ENCODE results near the gene XPO5. TPM values are rescaled to one million over a fixed set of nuclear protein-coding genes. Genes with fewer than 3 reads are reported as not detected.

Gene XPO5
- total RNA-seq (2014; rRNA removed; shearing (Covaris generic); ENCODE audit: low replicate concordance), result 57.9 and 61.2 TPM in 2 replicates

DNA sequence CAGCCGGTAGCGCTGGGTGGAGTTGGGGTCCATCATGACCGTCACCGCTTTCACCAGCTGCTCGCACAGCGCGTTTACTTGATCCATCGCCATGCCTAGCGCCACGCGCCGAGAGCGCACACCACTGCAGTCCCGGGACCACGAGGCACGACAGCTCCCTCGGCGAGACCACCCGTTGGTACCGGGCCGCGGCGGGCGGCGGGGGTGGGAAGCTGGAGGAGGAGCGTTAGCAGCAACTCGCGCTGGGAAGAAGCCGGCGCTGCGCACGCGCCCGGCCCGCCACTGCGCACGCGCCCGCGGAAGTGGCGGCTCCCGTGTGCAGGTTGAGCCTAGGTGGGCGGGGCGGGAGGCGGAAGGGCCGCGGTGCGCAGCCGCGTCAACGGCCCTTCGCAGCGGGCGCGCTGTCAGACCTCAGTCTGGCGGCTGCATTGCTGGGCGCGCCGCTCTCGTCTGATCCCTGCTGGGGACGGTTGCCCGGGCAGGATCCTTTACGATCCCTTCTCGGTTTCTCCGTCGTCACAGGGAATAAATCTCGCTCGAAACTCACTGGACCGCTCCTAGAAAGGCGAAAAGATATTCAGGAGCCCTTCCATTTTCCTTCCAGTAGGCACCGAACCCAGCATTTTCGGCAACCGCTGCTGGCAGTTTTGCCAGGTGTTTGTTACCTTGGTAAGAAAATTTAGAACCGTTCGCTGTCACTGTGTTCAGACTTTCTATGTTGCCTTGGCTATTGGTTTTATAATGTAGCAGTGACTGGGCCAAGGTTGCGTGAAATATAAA is at the start of gene XPO5, which contains the start of gene POLH:
XPO5 (minus strand) TSS at position 267 of the 780 bp plus-strand sequence; CDS start at position 93, 174 bp downstream.
POLH (plus strand) TSS at position 414 of the 780 bp plus-strand sequence. CDS start 6,135 bp downstream, outside the sequence.
- peak; percentile 97 for DNase-seq
- Histone ChIP-seq H3K9me3 (ENCODE audit: low read length) (no peaks in the 10 kb centered on the region), H4K20me1 (ENCODE audit: insufficient read depth, low read depth, low read length) (no peaks in the 10 kb centered on the region), H3K79me2 (ENCODE audit: low read length) (peaks cover 66% of the 10 kb centered on the region), H3K4me1 (ENCODE audit: low read length) (peaks cover 27% of the 10 kb centered on the region), H3K27ac (ENCODE audit: low read length) (peak within 1 kb of the TSS; percentile 71), H3K4me3 (ENCODE audit: low read length) (peak within 1 kb of the TSS; percentile 77), H3K9ac (ENCODE audit: low read length) (peak within 1 kb of the TSS; percentile 86), H2AFZ (ENCODE audit: low read length) (peak within 1 kb of the TSS; percentile 88), H3K9me2 (replicated peaks; ENCODE audit: insufficient read depth, low read length) (no peaks in the 10 kb centered on the region), H3K36me3 (ENCODE audit: insufficient read depth, low read length) (peaks cover 23% of the 10 kb centered on the region), H3K27me3 (ENCODE audit: low read length) (no peaks in the 10 kb centered on the region), H3K4me2 (ENCODE audit: low read depth, low read length, poor library complexity, severe bottlenecking) (peak within 1 kb of the TSS; percentile 76)

DNA sequence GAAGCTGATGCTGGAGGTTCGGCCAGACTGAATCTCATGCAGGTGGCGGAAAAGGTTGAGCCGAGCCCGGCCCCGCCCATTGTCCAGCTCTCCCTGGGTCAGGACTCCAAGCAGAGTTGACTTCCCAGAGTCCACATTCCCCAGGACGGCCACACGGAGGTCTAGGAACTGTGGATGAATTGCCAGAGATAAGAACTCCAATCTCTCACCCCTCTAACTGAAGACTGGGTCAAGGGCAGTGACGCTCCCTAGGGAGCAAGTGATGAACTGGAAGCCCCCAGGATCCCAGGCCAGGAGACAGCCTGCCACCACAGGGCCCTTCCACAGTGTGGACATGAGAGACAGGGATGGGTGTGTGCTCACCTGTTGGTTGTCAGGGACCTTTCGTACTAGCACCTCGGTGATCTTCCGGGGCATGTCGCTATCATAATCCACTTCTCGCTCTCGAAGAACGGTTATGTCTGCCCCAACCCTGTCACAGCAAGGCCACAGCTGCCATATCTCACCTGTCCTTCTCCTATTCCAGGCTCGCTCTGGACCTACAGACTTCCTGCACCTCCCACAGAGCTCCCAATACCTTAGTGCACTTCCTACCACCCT is 49.7 kb upstream of the XPO5 start:
- no peak overlapping the region for H2AFZ ChIP-seq (ENCODE audit: low read length)
- peaks cover 3% of the 10 kb centered on the region; the same call in 1 of the 2 replicates for H4K20me1 ChIP-seq (ENCODE audit: insufficient read depth, low read depth, low read length)
- no peaks in the 10 kb centered on the region for H3K9me3 ChIP-seq (ENCODE audit: low read length)
- H3K4me3 ChIP-seq (ENCODE audit: low read length), result no peak overlapping the region
- no peak overlapping the region for H3K9ac ChIP-seq (ENCODE audit: low read length)
- H3K36me3 ChIP-seq (ENCODE audit: insufficient read depth, low read length), result peaks cover 34% of the 10 kb centered on the region; the same call in 1 of the 2 replicates
- no peak overlapping the region for H3K27ac ChIP-seq (ENCODE audit: low read length)
- DNase-seq, result no peak
- H3K9me2 ChIP-seq (replicated peaks; ENCODE audit: insufficient read depth, low read length), result no peaks in the 10 kb centered on the region
- H3K79me2 ChIP-seq (ENCODE audit: low read length), result peaks cover 30% of the 10 kb centered on the region
- no peaks in the 10 kb centered on the region for H3K27me3 ChIP-seq (ENCODE audit: low read length)
- no peak overlapping the region for H3K4me2 ChIP-seq (ENCODE audit: low read depth, low read length, poor library complexity, severe bottlenecking)
- peaks cover 26% of the 10 kb centered on the region for H3K4me1 ChIP-seq (ENCODE audit: low read length)

DNA sequence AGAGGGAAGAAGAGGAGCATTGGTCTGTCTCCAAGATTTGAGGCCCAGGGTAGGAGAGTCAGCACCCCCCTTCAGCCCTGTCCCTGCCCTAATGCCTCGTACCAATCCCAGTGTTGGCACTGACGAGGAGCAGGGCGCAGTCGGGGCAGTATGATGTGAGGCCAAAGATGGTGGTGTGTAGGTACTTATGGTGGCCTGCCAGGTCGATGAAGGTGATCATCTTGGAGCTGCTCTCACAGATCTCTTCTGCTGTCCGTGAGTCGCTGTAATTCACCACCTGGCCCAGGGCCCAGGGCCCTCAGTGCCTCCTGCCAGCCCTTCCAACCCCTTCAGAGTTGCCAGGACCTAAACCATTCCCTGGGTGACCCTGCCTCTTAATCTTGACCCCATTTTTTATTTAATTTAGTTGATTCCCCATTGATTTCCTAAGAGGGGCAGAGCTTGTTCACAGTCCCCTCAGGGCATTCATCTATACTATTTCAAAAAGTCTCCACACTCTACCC is 49.0 kb upstream of the XPO5 start:
- Histone ChIP-seq H3K9ac (ENCODE audit: low read length) (no peak overlapping the region), H3K79me2 (ENCODE audit: low read length) (peaks cover 30% of the 10 kb centered on the region), H2AFZ (ENCODE audit: low read length) (no peak overlapping the region), H3K27me3 (ENCODE audit: low read length) (no peaks in the 10 kb centered on the region), H3K4me2 (ENCODE audit: low read depth, low read length, poor library complexity, severe bottlenecking) (no peak overlapping the region), H4K20me1 (ENCODE audit: insufficient read depth, low read depth, low read length) (peaks cover 3% of the 10 kb centered on the region; the same call in 1 of the 2 replicates), H3K9me3 (ENCODE audit: low read length) (no peaks in the 10 kb centered on the region), H3K27ac (ENCODE audit: low read length) (no peak overlapping the region), H3K4me1 (ENCODE audit: low read length) (peaks cover 20% of the 10 kb centered on the region), H3K36me3 (ENCODE audit: insufficient read depth, low read length) (peaks cover 35% of the 10 kb centered on the region; the same call in 1 of the 2 replicates), H3K4me3 (ENCODE audit: low read length) (no peak overlapping the region), H3K9me2 (replicated peaks; ENCODE audit: insufficient read depth, low read length) (no peaks in the 10 kb centered on the region)
- no peak for DNase-seq

DNA sequence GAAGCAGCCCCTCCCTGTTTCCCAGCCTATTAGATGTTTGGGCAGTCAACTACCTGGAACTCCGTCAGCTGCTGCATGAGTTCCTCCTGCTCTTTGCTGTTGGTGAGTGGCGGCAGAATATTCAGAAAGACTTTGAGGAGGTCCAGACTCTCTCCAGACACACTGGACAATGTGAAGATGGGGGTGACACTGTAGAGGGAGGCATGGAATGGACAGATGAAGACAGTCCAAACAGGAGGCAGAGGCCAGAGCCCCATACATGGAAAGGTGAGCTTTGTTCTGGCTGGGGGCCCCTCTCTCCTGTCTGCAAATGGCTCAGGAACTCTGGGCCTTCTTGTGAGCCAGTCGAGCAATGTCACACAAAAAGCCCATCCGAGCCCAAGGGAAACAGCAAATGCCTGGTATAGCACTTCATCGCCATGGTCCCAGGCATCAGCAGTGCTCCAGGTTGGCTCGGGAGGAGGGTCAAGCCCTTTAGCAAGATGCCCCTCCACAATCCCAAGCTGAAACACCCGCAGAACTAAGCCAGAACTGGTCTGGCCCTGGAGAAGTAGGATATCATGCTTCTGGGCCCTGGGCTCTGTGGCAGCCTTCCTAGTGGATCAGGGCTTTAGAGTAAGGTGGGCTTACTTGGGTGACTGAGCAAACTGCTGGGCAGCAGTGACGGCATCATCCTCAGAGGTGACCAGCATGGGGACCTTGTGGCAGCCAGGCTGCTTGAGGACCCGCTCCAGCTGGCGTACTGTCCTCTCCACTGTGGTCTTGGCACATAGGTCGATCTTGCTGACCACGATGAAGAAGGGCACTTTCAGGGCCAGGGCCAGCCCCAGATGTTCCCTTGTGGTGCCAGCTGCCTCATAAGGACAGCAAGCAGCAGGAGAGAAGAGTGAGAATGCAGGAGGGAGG is 48.3 kb upstream of the XPO5 start:
- no peak overlapping the region for H3K27ac ChIP-seq (ENCODE audit: low read length)
- H3K36me3 ChIP-seq (ENCODE audit: insufficient read depth, low read length), result peaks cover 41% of the 10 kb centered on the region; the same call in 1 of the 2 replicates
- H3K79me2 ChIP-seq (ENCODE audit: low read length), result peaks cover 30% of the 10 kb centered on the region
- no peaks in the 10 kb centered on the region for H3K9me2 ChIP-seq (replicated peaks; ENCODE audit: insufficient read depth, low read length)
- H3K9ac ChIP-seq (ENCODE audit: low read length), result no peak overlapping the region
- no peaks in the 10 kb centered on the region for H3K9me3 ChIP-seq (ENCODE audit: low read length)
- no peaks in the 10 kb centered on the region for H3K27me3 ChIP-seq (ENCODE audit: low read length)
- H3K4me2 ChIP-seq (ENCODE audit: low read depth, low read length, poor library complexity, severe bottlenecking), result no peak overlapping the region
- no peak overlapping the region for H2AFZ ChIP-seq (ENCODE audit: low read length)
- no peak overlapping the region for H3K4me3 ChIP-seq (ENCODE audit: low read length)
- H4K20me1 ChIP-seq (ENCODE audit: insufficient read depth, low read depth, low read length), result peaks cover 3% of the 10 kb centered on the region; the same call in 1 of the 2 replicates
- no peak for DNase-seq
- peaks cover 14% of the 10 kb centered on the region for H3K4me1 ChIP-seq (ENCODE audit: low read length)

DNA sequence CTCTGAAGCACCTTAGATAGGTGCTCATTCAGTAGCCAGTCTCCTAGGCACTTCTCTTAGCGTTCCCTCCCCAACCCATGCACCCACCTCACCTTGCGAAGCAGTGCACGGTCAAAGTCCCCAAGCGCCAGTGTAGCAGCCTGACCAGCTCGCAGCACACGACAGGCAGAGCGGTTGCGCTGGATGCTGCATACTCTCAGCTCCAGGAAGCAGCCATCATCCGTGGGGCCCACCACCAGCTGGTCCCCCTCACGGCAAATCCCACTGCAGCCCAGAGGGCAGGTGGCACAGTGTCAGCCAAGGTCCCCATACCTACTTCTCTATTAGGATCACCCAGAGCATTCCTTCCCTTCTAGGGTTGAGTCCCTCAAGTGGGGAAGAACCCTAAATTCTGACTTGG is 46.7 kb upstream of the XPO5 start:
- Histone ChIP-seq H3K4me2 (ENCODE audit: low read depth, low read length, poor library complexity, severe bottlenecking) (no peak overlapping the region), H3K9me2 (replicated peaks; ENCODE audit: insufficient read depth, low read length) (no peaks in the 10 kb centered on the region), H3K27ac (ENCODE audit: low read length) (no peak overlapping the region), H4K20me1 (ENCODE audit: insufficient read depth, low read depth, low read length) (peaks cover 3% of the 10 kb centered on the region; the same call in 1 of the 2 replicates), H3K79me2 (ENCODE audit: low read length) (peaks cover 18% of the 10 kb centered on the region), H2AFZ (ENCODE audit: low read length) (no peak overlapping the region), H3K36me3 (ENCODE audit: insufficient read depth, low read length) (peaks cover 41% of the 10 kb centered on the region; the same call in 1 of the 2 replicates), H3K4me1 (ENCODE audit: low read length) (peaks cover 9% of the 10 kb centered on the region), H3K9me3 (ENCODE audit: low read length) (no peaks in the 10 kb centered on the region), H3K4me3 (ENCODE audit: low read length) (no peak overlapping the region), H3K27me3 (ENCODE audit: low read length) (no peaks in the 10 kb centered on the region), H3K9ac (ENCODE audit: low read length) (no peak overlapping the region)
- no peak for DNase-seq

DNA sequence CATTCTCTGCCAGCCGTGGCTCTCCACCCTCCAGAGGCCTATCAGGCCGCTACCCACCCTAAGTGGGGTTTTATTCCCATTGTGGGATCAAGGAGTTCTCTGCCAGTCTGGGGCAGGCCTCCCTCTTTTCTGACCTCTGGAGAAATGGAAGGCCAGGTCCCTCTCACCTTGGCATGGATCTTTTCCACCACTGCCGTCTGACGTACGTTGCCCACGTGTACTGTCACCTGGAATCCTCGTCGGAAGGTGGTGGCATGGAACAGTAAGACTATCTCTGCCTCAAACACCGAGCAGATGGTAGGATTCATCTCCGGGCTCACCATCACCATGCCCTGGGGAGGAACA is 46.0 kb upstream of the XPO5 start:
- Histone ChIP-seq H3K9ac (ENCODE audit: low read length) (no peak overlapping the region), H3K4me1 (ENCODE audit: low read length) (peaks cover 1% of the 10 kb centered on the region), H3K9me2 (replicated peaks; ENCODE audit: insufficient read depth, low read length) (no peaks in the 10 kb centered on the region), H3K79me2 (ENCODE audit: low read length) (peaks cover 11% of the 10 kb centered on the region), H2AFZ (ENCODE audit: low read length) (no peak overlapping the region), H3K27me3 (ENCODE audit: low read length) (no peaks in the 10 kb centered on the region), H3K36me3 (ENCODE audit: insufficient read depth, low read length) (peaks cover 41% of the 10 kb centered on the region; the same call in 1 of the 2 replicates), H4K20me1 (ENCODE audit: insufficient read depth, low read depth, low read length) (peaks cover under 1% of the 10 kb centered on the region; the same call in 1 of the 2 replicates), H3K4me2 (ENCODE audit: low read depth, low read length, poor library complexity, severe bottlenecking) (no peak overlapping the region), H3K27ac (ENCODE audit: low read length) (no peak overlapping the region), H3K4me3 (ENCODE audit: low read length) (no peak overlapping the region), H3K9me3 (ENCODE audit: low read length) (no peaks in the 10 kb centered on the region)
- DNase-seq, result no peak

DNA sequence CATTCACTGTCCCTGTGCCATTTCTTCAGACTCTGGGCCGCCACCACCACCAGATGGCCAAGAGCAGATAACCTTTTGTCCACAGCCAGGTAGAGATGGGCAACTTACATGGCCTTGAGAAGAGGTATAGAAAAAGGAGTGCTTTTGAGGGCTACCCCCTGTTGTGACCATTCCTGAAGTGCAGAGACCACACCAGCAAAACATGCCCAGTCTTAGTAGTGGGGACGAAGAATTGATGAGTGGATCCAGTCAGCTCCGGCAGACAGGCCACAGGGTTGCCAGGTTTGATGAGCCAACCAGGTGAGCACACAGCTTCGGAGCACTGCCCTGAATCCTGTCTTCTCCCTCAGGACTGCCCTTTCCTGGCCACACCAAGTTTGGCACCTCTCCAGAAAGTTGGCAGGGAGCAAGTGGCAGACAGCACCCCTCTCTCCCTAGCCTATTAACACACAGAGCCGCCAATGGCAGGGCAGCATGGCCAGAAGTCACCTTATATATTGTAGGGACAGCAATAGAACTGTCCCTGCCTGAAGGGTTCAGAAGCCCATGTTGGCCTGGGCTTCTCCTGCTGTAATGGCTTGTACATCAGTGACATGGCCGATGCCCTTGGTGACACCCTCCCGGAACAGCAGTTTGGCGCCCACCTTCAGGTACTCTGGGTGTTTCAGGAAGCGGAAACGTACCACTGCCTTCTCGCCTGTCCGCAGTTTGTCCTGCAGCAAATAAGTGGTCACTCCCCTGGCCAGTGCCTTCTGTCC is 45.4 kb upstream of the XPO5 start:
- no peak overlapping the region for H3K9ac ChIP-seq (ENCODE audit: low read length)
- H3K9me2 ChIP-seq (replicated peaks; ENCODE audit: insufficient read depth, low read length), result no peaks in the 10 kb centered on the region
- H3K27me3 ChIP-seq (ENCODE audit: low read length), result no peaks in the 10 kb centered on the region
- DNase-seq, result no peak
- H2AFZ ChIP-seq (ENCODE audit: low read length), result no peak overlapping the region
- H3K9me3 ChIP-seq (ENCODE audit: low read length), result no peaks in the 10 kb centered on the region
- H4K20me1 ChIP-seq (ENCODE audit: insufficient read depth, low read depth, low read length), result no peaks in the 10 kb centered on the region; the same call in 1 of the 2 replicates
- no peak overlapping the region for H3K27ac ChIP-seq (ENCODE audit: low read length)
- no peak overlapping the region for H3K4me3 ChIP-seq (ENCODE audit: low read length)
- 0 out of 2 replicates have a peak, but pooled peaks cover 8% of the 10 kb centered on the region for H3K79me2 ChIP-seq (ENCODE audit: low read length)
- H3K36me3 ChIP-seq (ENCODE audit: insufficient read depth, low read length), result peaks cover 39% of the 10 kb centered on the region; the same call in 1 of the 2 replicates
- H3K4me2 ChIP-seq (ENCODE audit: low read depth, low read length, poor library complexity, severe bottlenecking), result no peak overlapping the region
- H3K4me1 ChIP-seq (ENCODE audit: low read length), result no peaks in the 10 kb centered on the region
